AG09319 (cell line): ENCODE data around the gene B3GNT8.
A peak's percentile ranks its signal among the peaks of the same experiment; 100 is the strongest.

Experiments used
- DNase-seq: peaks from one replicate; pipeline ENCODE4 v3.0.0-alpha.2; 2010; ENCODE audit warnings: low read depth; ENCODE audit errors: extremely low read depth
- TF ChIP-seq, protein P1 (sequence below): IDR thresholded peaks from 2 replicates; pipeline ENCODE4 v1.5.1; 2011; ENCODE audit warnings: low read depth, mild to moderate bottlenecking, inconsistent platforms, low read length, moderate library complexity

The B3GNT8 gene

DNA sequence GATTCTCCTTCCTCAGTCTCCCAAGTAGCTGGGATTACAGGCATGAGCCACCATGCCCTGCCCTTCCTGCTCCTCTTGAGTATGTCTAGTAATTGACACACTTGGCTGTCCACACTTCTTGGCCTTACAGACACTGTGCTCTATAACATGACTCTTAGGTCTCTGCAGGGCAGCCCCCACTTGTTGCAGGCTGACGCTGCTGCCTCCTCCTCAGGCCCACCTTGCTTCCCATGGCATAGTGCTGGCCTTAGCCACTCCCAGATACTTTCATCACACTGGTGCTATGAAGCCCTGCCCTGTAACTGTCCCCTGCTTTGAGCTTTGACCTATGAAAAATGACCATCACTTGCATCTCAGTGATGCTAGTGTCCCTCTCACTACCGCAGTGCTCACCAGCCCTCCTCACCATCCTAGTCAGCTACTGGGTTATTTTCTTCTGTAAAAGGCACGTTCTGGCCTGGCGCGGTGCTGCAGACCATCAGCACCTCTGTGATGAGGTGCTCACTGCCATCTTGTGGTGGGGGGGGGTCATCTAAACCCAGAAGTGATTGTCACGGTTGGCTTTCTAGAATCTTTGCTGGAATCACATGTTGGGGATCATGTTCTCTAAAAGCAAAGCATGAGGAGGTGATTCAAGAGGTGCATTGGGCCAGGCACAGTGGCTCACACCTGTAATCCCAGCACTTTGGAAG is 25.6 kb upstream of the B3GNT8 start:
- TF ChIP-seq, protein P1, sequence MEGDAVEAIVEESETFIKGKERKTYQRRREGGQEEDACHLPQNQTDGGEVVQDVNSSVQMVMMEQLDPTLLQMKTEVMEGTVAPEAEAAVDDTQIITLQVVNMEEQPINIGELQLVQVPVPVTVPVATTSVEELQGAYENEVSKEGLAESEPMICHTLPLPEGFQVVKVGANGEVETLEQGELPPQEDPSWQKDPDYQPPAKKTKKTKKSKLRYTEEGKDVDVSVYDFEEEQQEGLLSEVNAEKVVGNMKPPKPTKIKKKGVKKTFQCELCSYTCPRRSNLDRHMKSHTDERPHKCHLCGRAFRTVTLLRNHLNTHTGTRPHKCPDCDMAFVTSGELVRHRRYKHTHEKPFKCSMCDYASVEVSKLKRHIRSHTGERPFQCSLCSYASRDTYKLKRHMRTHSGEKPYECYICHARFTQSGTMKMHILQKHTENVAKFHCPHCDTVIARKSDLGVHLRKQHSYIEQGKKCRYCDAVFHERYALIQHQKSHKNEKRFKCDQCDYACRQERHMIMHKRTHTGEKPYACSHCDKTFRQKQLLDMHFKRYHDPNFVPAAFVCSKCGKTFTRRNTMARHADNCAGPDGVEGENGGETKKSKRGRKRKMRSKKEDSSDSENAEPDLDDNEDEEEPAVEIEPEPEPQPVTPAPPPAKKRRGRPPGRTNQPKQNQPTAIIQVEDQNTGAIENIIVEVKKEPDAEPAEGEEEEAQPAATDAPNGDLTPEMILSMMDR = no peak
- DNase-seq = no peak

DNA sequence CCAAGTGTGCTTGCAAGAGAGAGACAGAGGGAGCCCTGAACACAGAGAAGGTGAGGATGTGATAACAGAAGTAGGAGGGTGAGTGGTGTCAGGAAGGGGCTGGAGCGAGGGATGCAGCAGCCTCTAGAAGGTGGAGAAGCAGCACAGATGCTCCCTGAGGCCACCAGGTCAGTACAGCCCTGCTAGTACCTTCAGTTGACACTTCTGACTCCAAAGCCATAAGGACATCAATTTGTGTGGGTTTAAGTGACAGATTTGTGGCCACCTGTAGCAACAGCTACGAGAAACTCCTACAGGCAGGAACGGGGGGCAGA is 22.6 kb upstream of the B3GNT8 start:
- DNase-seq = no peak
- TF ChIP-seq, protein P1 = no peak

DNA sequence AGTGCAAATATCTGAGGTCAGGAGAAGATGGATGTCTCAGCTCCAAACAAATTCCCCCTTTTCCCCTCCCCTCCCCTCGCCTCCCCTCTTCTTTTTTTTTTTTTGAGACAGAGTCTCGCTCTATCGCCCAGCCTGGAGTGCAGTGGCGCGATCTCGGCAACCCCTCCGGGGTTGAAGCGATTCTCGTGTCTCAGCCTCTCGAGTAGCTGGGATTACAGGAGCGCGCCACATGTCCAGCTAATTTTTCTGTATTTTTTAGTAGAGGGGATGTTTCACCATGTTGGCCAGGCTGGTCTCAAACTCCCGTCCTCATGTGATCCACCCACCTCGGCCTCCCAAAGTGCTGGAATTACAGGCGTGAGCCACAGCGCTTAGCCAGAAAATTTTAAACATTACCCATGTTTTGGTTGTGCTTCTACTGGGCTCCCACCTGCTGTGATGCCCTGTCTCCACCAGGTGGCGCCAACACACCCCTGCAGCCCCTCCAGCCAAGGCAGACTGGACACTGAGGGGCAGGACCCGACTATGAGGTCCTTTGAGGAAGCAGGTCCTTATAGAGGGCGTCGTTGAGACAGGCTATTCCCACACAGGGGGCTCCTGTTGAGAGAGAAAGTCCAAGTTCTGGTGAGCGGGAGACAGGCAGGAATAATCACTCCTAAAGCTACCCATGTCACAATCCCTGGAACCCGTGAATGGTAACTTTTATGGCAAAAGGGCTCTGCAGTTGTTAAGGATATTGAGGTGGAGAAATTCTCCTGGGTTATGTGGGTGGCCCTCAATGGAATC is 22.1 kb upstream of the B3GNT8 start:
- DNase-seq = peak; percentile 32
- TF ChIP-seq, protein P1 = peak; percentile 98

DNA sequence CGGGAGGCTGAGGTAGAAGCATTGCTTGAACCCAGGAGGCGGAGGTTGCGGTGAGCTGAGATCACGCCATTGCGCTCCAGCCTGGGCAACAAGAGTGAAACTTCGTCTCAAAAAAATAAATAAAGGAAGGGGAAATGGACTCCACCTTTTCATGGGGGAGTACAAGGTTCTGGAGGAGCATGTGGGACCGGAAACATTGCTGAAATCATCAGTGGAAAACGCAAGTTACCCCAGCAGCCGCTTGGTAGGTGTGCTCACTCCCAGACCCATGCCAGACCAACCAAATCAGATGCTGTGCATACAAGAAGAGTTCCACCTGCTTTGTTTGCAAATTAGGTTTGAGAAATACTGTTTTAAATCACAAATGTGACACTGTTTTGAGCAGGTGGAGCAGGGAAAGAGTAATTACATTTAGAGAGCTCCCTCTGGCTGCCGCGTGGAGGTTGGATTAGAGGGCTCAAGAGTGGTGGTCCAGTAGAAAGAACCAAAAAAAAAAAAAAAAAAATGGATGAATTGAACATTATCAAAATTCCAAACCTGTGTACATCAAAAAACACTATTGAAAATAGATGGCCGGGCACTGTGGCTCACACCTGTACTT is 20.7 kb upstream of the B3GNT8 start:
- no peak for DNase-seq
- TF ChIP-seq, protein P1 = no peak

DNA sequence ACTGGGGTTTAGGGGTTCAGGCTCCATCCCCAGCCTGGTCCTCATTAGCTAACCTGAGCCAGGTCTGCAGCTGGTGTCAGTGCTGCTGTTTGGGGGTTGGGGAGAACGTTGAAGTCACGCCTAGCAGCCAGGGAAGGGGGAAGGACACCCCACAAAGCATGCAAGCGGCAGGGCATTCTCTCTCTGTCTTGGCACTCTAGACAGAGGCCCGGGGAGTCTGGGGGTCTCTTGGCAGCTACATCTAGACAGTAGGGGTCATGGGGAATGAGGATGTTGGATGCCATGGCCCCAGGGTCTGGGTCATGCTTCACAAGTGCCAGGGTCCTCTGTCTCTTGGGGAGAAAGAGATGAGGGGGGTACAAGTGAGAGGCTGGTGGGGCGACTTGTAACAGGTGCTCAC is 18.4 kb upstream of the B3GNT8 start:
- TF ChIP-seq, protein P1 = no peak

DNA sequence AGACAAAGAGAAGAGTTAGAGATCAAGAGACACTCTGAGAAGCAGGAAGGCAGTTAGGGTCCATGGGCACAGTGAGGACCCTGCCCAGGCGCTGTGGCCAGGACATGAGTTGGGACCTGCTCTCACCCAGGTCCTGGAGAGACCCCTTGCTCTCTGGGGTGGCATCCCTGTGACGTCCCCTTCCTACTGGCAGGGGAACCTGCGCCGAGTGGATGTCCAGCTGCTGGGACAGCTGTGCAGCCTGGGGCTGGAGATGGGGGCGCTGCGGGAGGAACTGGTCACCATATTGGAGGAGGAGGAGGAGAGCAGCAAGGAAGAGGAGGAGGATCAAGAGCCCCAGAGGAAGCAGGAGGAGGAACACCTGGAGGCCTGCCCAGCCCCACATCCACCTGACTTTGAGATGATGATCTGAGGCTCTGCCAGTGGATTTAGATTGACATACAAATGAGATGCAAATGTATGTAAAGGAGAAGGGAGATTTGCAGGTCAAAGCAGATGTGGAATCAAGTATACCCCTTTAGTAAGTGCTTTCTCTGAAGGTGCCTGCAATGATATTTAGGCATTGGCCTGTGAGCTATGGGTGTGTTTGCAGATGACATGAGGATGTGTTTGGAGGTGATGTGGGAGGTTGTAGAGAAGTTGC is 16.8 kb upstream of the B3GNT8 start:
- TF ChIP-seq, protein P1 = no peak
- no peak for DNase-seq

More for the DNA sequence above, 18.4 kb upstream of the B3GNT8 start:
- DNase-seq = no peak
